Measurements from ENCODE around the gene RARB.

- no peak for TF ChIP-seq CTCF (IDR thresholded peaks at IDR 0.05)
- no peak for TF ChIP-seq POLR2AphosphoS5 (IDR thresholded peaks at IDR 0.05)
- no peak for TF ChIP-seq POLR2A (IDR thresholded peaks at IDR 0.05)
Measured at GRCh38 chr3:25456723-25457670, 28.9 kb downstream of the RARB start.
